Measurements from ENCODE around the gene CCDC32. TPM values are rescaled to one million over a fixed set of nuclear protein-coding genes. Genes with fewer than 3 reads are reported as not detected.
A peak's percentile ranks its signal among the peaks of the same experiment; 100 is the strongest.

Gene CCDC32
- total and polyA plus RNA-seq, 2 of the 13 experiments (the other 11 are each of a cell fraction or from before 2014, with no cell fraction given) = 10.8 to 23.2 TPM

DNA sequence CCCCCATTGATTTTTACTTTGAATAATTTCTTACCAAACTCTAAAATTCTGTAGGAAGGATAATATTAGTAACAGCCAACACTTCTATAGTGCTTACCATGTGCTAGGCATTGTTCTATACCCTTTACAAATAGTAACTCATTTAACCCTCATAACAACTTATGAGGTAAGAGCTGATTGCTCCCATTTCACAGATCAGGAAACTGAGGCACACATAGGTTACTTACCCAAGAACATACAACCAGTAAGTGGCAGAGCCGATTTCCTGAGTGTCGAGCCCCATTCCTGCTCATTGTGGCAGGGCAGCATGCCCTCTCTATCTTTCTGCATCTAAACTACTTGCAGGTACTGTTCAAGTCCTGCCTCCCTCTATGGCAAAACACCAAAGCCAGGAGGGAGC is 9.0 kb downstream of the CCDC32 start:
- in situ Hi-C loops (cut with HindIII; ENCODE audit: extremely low pct_ligation_motif_present, low pct_unique_long_range_greater_than_20kb) (no loop called here), intact Hi-C loops (cut with micrococcal nuclease; ENCODE audit: unreplicated experiment) (no loop called here)
- TF ChIP-seq ZNF629 (CRISPR knock-in tag; conservative IDR thresholded peaks at IDR 0.05) (peak; percentile 86), ZFAT (CRISPR knock-in tag; conservative IDR thresholded peaks at IDR 0.05) (no peak)
- H3K27ac ChIP-seq (ENCODE audit: extremely low read length, insufficient read depth, low read length) = no peak overlapping the region
- ChIA-PET POLR2A (no interaction called here), CTCF (ENCODE audit: low intra/inter-chr PET ratio, low total read pairs) (no interaction called here)
- H3K9ac ChIP-seq (ENCODE audit: insufficient read depth, low read depth, low read length) = no peak overlapping the region
- H3K36me3 ChIP-seq (replicated peaks in 1 of 2; ENCODE audit: control insufficient read depth in 1 of 2, insufficient read depth in 2 of 2, low read length in 2 of 2) = peaks cover 4 to 27% of the 10 kb centered on the region in 2 experiments; a peak in 4 of 5 replicates
- H3K79me2 ChIP-seq (ENCODE audit: insufficient read depth, low read length) = no peaks in the 10 kb centered on the region
- H2AFZ ChIP-seq (ENCODE audit: low read length) = no peak overlapping the region
- no peak overlapping the region for H3K4me3 ChIP-seq (replicated peaks in 1 of 3; ENCODE audit: insufficient read depth in 1 of 3, low read depth in 2 of 3, low read length in 3 of 3)
- no peak for ATAC-seq
- no TSS peak for BruUV-seq (replicated peaks)
- no peaks in the 10 kb centered on the region for H4K20me1 ChIP-seq (ENCODE audit: insufficient read depth, low read length)
- no peak for FAIRE-seq
- no peak for DNase-seq (ENCODE audit: low spot score)
- 88% methylated on average over 2 of the region's 2 CpGs for WGBS (ENCODE audit: low lambda C conversion rate)
- H3K4me1 ChIP-seq (ENCODE audit: insufficient read depth, low read length) = no peaks in the 10 kb centered on the region
- H3K4me2 ChIP-seq (ENCODE audit: low read depth, low read length) = no peak overlapping the region
- no peaks in the 10 kb centered on the region for H3K27me3 ChIP-seq (ENCODE audit: control insufficient read depth in 1 of 2, insufficient read depth in 2 of 2, low read length in 2 of 2)
- H3K9me3 ChIP-seq (ENCODE audit: low read length) = no peaks in the 10 kb centered on the region

DNA sequence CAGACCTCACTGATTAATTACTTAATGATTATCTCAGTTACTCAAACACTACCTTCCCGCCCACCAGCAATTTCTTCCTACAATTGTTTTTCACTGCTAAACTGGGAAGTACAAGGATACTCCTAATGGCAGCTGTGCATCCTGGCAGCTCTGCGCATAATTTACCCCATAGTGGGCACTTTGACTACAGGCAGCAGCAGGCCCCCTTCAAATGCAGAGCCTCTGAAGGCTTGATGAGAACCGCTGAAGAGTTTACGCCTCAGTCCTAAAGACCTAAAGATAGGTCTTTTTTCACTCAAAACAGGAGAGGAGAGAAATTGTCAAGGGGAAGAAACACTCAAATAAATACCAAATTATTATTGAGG is 10.7 kb downstream of the CCDC32 start:
- Histone ChIP-seq H3K27ac (ENCODE audit: extremely low read length, insufficient read depth, low read length) (no peak overlapping the region), H3K36me3 (replicated peaks in 1 of 2; ENCODE audit: control insufficient read depth in 1 of 2, insufficient read depth in 2 of 2, low read length in 2 of 2) (peaks cover 6 to 29% of the 10 kb centered on the region in 2 experiments; a peak in 4 of 5 replicates), H3K4me1 (ENCODE audit: insufficient read depth, low read length) (no peaks in the 10 kb centered on the region), H3K4me2 (ENCODE audit: low read depth, low read length) (no peak overlapping the region), H3K4me3 (replicated peaks in 1 of 3; ENCODE audit: insufficient read depth in 1 of 3, low read depth in 2 of 3, low read length in 3 of 3) (no peak overlapping the region), H3K79me2 (ENCODE audit: insufficient read depth, low read length) (no peaks in the 10 kb centered on the region), H4K20me1 (ENCODE audit: insufficient read depth, low read length) (no peaks in the 10 kb centered on the region), H3K9ac (ENCODE audit: insufficient read depth, low read depth, low read length) (no peak overlapping the region), H2AFZ (ENCODE audit: low read length) (no peak overlapping the region), H3K9me3 (ENCODE audit: low read length) (no peaks in the 10 kb centered on the region), H3K27me3 (ENCODE audit: control insufficient read depth in 1 of 2, insufficient read depth in 2 of 2, low read length in 2 of 2) (no peaks in the 10 kb centered on the region)
- no TSS peak for BruUV-seq (replicated peaks)
- in situ Hi-C loops (cut with HindIII; ENCODE audit: extremely low pct_ligation_motif_present, low pct_unique_long_range_greater_than_20kb) (no loop called here), intact Hi-C loops (cut with micrococcal nuclease; ENCODE audit: unreplicated experiment) (no loop called here)
- ChIA-PET POLR2A (no interaction called here), CTCF (ENCODE audit: low intra/inter-chr PET ratio, low total read pairs) (no interaction called here)
- no peak for DNase-seq (ENCODE audit: low spot score)
- no peak for ATAC-seq
- FAIRE-seq = no peak
- TF ChIP-seq MYNN (CRISPR knock-in tag; IDR thresholded peaks at IDR 0.05; ENCODE audit: low read depth) = no peak
- no peak for TF ChIP-seq RFX1 (IDR thresholded peaks at IDR 0.05)
- no peak for TF ChIP-seq IRF1 (CRISPR knock-in tag; IDR thresholded peaks at IDR 0.05; ENCODE audit: low read depth)
- TF ChIP-seq ZNF816 (CRISPR knock-in tag; IDR thresholded peaks at IDR 0.05; ENCODE audit: borderline replicate concordance) = no peak
- TF ChIP-seq TBL1XR1 (IDR thresholded peaks at IDR 0.05; ENCODE audit: borderline replicate concordance, low read length, partially characterized antibody) = no peak
- no peak for TF ChIP-seq ZNF572 (CRISPR knock-in tag; IDR thresholded peaks at IDR 0.05)
- TF ChIP-seq ZNF616 (CRISPR knock-in tag; IDR thresholded peaks at IDR 0.05; ENCODE audit: low read depth) = no peak
- WGBS (ENCODE audit: low lambda C conversion rate) = 100% methylated on average over 4 of the region's 4 CpGs
